ENCODE data around the gene HRH1. TPM values are rescaled to one million over a fixed set of nuclear protein-coding genes. Genes with fewer than 3 reads are reported as not detected.
"Not testable (repeated sequence)": the region's sequence is repeated elsewhere in the genome, so short reads cannot be mapped to it uniquely, and the experiment has no call there.

HRH1 gene
- total RNA-seq, 4 donors from 2014 or later: 0.75 to 1.2 (median 0.98) TPM

GRCh38 chr3:11213810-11214450, 59.6 kb downstream of the HRH1 start:
- no peaks in the 10 kb centered on the region for H3K9me3 ChIP-seq
- in situ Hi-C loops (cut with MboI; ENCODE audit: low sequenced_read_pairs in 4 of 4) (no loop called here), intact Hi-C loops (cut with DNase I; ENCODE audit: low total_unique reads) (no loop called here)
- no peak overlapping the region for H3K4me3 ChIP-seq
- no peak overlapping the region for H3K27ac ChIP-seq
- TF ChIP-seq POLR2A (IDR thresholded peaks at IDR 0.05): no peak
- no peak for TF ChIP-seq CTCF (IDR thresholded peaks at IDR 0.05 in 4 of 5, conservative IDR thresholded peaks at IDR 0.05 in 1 of 5)
- H3K4me1 ChIP-seq: no peaks in the 10 kb centered on the region
- ATAC-seq: no peak
- H3K36me3 ChIP-seq: no peaks in the 10 kb centered on the region
- no peaks in the 10 kb centered on the region for H3K27me3 ChIP-seq
- no peak for DNase-seq

- Histone ChIP-seq H3K4me1 (no peaks in the 10 kb centered on the region), H3K36me3 (no peaks in the 10 kb centered on the region), H3K27ac (no peak overlapping the region), H3K27me3 (no peaks in the 10 kb centered on the region), H3K4me3 (no peak overlapping the region), H3K9me3 (no peaks in the 10 kb centered on the region)
- intact Hi-C loops (cut with DNase I; ENCODE audit: low total_unique reads): no loop called here
- no peak for ATAC-seq
- no peak for TF ChIP-seq CTCF (IDR thresholded peaks at IDR 0.05 in 4 of 5, conservative IDR thresholded peaks at IDR 0.05 in 1 of 5)
- no peak for TF ChIP-seq POLR2A (IDR thresholded peaks at IDR 0.05)
- no peak for DNase-seq
- in situ Hi-C loops (cut with MboI; ENCODE audit: low sequenced_read_pairs in 4 of 4): no loop called here
Observed at GRCh38 chr3:11214451-11214978, 60.2 kb downstream of the HRH1 start.

- H3K27me3 ChIP-seq; intact Hi-C loops (cut with DNase I; ENCODE audit: low total_unique reads); H3K27ac ChIP-seq; H3K4me1 ChIP-seq; DNase-seq; in situ Hi-C loops (cut with MboI; ENCODE audit: low sequenced_read_pairs in 4 of 4); H3K36me3 ChIP-seq; H3K9me3 ChIP-seq; H3K4me3 ChIP-seq; ATAC-seq: not testable (repeated sequence)
Observed at GRCh38 chr3:11217370-11217769, 63.1 kb downstream of the HRH1 start.

GRCh38 chr3:11220230-11220629, 65.9 kb downstream of the HRH1 start:
- DNase-seq (no peak), ATAC-seq (no peak)
- in situ Hi-C loops (cut with MboI; ENCODE audit: low sequenced_read_pairs in 4 of 4) (no loop called here), intact Hi-C loops (cut with DNase I; ENCODE audit: low total_unique reads) (no loop called here)
- H3K27me3 ChIP-seq: no peaks in the 10 kb centered on the region
- H3K27ac ChIP-seq: no peak overlapping the region
- no peak overlapping the region for H3K4me3 ChIP-seq
- H3K9me3 ChIP-seq: no peaks in the 10 kb centered on the region
- TF ChIP-seq CTCF (IDR thresholded peaks at IDR 0.05 in 4 of 5, conservative IDR thresholded peaks at IDR 0.05 in 1 of 5) (no peak), POLR2A (IDR thresholded peaks at IDR 0.05) (no peak)
- no peaks in the 10 kb centered on the region for H3K36me3 ChIP-seq
- H3K4me1 ChIP-seq: no peaks in the 10 kb centered on the region

- Histone ChIP-seq H3K36me3 (no peaks in the 10 kb centered on the region), H3K4me3 (no peak overlapping the region), H3K27ac (no peak overlapping the region), H3K27me3 (no peaks in the 10 kb centered on the region), H3K4me1 (no peaks in the 10 kb centered on the region), H3K9me3 (no peaks in the 10 kb centered on the region)
- ATAC-seq (no peak), DNase-seq (no peak)
- in situ Hi-C loops (cut with MboI; ENCODE audit: low sequenced_read_pairs in 4 of 4): no loop called here
- intact Hi-C loops (cut with DNase I; ENCODE audit: low total_unique reads): no loop called here
- TF ChIP-seq CTCF (IDR thresholded peaks at IDR 0.05 in 4 of 5, conservative IDR thresholded peaks at IDR 0.05 in 1 of 5) (no peak), POLR2A (IDR thresholded peaks at IDR 0.05) (no peak)
Observed at GRCh38 chr3:11221818-11222415, 67.6 kb downstream of the HRH1 start.
